ENCODE results near the gene JMJD4. TPM values are rescaled to one million over a fixed set of nuclear protein-coding genes. Genes with fewer than 3 reads are reported as not detected.

JMJD4 gene
- total and polyA plus RNA-seq, 9 of the 15 experiments (the other 6 are each of a cell fraction or from before 2014, with no cell fraction given), result 1.4 to 42.6 (median 29.2) TPM

DNA sequence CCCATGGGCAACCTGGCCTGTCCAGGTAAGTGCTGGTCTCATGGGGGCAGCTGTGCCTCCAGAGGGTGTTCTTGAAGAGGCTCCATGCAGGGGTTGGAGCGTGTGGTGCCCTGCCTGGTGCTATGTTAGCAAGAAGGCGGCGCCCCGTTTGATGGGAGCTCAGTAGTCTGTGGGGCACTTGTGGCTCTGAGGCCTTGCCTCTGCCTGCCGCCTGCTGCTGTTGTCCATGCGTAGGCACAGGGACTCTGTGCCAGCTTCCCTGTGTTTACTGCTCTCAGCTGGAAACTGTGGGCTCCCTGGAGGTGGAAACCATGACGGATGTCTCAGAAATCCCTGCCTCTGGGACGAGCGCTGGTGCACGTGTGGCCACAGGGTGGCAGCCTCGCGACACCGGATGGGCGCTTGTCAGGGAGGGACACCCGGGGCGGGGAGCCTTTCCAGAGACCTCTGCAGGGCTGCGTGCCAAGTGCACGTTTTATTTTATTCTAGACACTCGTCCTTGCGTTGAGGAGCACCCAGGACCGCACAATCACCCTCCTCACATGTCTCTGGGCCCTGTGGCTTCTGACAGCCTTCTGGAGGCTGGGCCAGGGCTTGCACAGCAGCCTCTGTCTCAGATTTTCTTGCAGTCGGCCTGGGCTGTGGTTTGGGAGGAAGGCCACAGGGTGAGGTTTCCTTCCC is 27.3 kb upstream of the JMJD4 start (continued):
- TF ChIP-seq, protein P1, sequence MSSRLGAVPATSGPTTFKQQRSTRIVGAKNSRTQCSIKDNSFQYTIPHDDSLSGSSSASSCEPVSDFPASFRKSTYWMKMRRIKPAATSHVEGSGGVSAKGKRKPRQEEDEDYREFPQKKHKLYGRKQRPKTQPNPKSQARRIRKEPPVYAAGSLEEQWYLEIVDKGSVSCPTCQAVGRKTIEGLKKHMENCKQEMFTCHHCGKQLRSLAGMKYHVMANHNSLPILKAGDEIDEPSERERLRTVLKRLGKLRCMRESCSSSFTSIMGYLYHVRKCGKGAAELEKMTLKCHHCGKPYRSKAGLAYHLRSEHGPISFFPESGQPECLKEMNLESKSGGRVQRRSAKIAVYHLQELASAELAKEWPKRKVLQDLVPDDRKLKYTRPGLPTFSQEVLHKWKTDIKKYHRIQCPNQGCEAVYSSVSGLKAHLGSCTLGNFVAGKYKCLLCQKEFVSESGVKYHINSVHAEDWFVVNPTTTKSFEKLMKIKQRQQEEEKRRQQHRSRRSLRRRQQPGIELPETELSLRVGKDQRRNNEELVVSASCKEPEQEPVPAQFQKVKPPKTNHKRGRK (tag; IDR thresholded peaks at IDR 0.05), result no peak
- no peak for TF ChIP-seq CBX1 (IDR thresholded peaks at IDR 0.05; ENCODE audit: low read depth)
- TF ChIP-seq SRF (CRISPR knock-in tag; IDR thresholded peaks at IDR 0.05), result no peak
- TF ChIP-seq, protein P2, sequence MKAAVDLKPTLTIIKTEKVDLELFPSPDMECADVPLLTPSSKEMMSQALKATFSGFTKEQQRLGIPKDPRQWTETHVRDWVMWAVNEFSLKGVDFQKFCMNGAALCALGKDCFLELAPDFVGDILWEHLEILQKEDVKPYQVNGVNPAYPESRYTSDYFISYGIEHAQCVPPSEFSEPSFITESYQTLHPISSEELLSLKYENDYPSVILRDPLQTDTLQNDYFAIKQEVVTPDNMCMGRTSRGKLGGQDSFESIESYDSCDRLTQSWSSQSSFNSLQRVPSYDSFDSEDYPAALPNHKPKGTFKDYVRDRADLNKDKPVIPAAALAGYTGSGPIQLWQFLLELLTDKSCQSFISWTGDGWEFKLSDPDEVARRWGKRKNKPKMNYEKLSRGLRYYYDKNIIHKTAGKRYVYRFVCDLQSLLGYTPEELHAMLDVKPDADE (conservative IDR thresholded peaks at IDR 0.05; ENCODE audit: control insufficient read depth, low read depth, low read length), result 0 out of 2 replicates have a peak, but pooled peaks have one; percentile 41
- TF ChIP-seq EGR1 (conservative IDR thresholded peaks at IDR 0.05), result no peak
- TF ChIP-seq FIP1L1 (IDR thresholded peaks at IDR 0.05; ENCODE audit: low read depth, low read length, poor library complexity, severe bottlenecking), result no peak
- TF ChIP-seq NFYB (IDR thresholded peaks at IDR 0.05; ENCODE audit: extremely low read depth, insufficient read length), result no peak
- TF ChIP-seq ETV1 (tag; conservative IDR thresholded peaks at IDR 0.05; ENCODE audit: low read depth), result peak; percentile 70
- no peak for TF ChIP-seq PRPF4 (IDR thresholded peaks at IDR 0.05; ENCODE audit: insufficient read depth, low read depth, low read length, poor library complexity, severe bottlenecking)
- TF ChIP-seq SRSF9 (IDR thresholded peaks at IDR 0.05; ENCODE audit: borderline replicate concordance, low read depth, low read length), result no peak
- TF ChIP-seq ZNF197 (CRISPR knock-in tag; IDR thresholded peaks at IDR 0.05; ENCODE audit: low read depth), result no peak
- TF ChIP-seq, protein P3, sequence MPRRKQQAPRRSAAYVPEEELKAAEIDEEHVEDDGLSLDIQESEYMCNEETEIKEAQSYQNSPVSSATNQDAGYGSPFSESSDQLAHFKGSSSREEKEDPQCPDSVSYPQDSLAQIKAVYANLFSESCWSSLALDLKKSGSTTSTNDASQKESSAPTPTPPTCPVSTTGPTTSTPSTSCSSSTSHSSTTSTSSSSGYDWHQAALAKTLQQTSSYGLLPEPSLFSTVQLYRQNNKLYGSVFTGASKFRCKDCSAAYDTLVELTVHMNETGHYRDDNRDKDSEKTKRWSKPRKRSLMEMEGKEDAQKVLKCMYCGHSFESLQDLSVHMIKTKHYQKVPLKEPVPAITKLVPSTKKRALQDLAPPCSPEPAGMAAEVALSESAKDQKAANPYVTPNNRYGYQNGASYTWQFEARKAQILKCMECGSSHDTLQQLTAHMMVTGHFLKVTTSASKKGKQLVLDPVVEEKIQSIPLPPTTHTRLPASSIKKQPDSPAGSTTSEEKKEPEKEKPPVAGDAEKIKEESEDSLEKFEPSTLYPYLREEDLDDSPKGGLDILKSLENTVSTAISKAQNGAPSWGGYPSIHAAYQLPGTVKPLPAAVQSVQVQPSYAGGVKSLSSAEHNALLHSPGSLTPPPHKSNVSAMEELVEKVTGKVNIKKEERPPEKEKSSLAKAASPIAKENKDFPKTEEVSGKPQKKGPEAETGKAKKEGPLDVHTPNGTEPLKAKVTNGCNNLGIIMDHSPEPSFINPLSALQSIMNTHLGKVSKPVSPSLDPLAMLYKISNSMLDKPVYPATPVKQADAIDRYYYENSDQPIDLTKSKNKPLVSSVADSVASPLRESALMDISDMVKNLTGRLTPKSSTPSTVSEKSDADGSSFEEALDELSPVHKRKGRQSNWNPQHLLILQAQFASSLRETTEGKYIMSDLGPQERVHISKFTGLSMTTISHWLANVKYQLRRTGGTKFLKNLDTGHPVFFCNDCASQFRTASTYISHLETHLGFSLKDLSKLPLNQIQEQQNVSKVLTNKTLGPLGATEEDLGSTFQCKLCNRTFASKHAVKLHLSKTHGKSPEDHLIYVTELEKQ (CRISPR knock-in tag; IDR thresholded peaks at IDR 0.05), result no peak
- no peak for TF ChIP-seq SNIP1 (IDR thresholded peaks at IDR 0.05; ENCODE audit: low read depth)
- no peak for TF ChIP-seq TOE1 (IDR thresholded peaks at IDR 0.05; ENCODE audit: borderline replicate concordance)
- TF ChIP-seq TOE1 (CRISPR knock-in tag; IDR thresholded peaks at IDR 0.05; ENCODE audit: borderline replicate concordance, low read depth), result no peak
- TF ChIP-seq, protein P4, sequence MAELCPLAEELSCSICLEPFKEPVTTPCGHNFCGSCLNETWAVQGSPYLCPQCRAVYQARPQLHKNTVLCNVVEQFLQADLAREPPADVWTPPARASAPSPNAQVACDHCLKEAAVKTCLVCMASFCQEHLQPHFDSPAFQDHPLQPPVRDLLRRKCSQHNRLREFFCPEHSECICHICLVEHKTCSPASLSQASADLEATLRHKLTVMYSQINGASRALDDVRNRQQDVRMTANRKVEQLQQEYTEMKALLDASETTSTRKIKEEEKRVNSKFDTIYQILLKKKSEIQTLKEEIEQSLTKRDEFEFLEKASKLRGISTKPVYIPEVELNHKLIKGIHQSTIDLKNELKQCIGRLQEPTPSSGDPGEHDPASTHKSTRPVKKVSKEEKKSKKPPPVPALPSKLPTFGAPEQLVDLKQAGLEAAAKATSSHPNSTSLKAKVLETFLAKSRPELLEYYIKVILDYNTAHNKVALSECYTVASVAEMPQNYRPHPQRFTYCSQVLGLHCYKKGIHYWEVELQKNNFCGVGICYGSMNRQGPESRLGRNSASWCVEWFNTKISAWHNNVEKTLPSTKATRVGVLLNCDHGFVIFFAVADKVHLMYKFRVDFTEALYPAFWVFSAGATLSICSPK (IDR thresholded peaks at IDR 0.05; ENCODE audit: borderline replicate concordance), result no peak
- TF ChIP-seq YY1 (IDR thresholded peaks at IDR 0.05; ENCODE audit: borderline replicate concordance in 1 of 3, control insufficient read depth in 1 of 3, extremely low read depth in 1 of 3, insufficient read depth in 3 of 3, insufficient read length in 1 of 3, insufficient replicate concordance in 2 of 3, low read depth in 1 of 3, low read length in 2 of 3), result peak in 2 of 3 experiments; percentile 40 to 46
- no peak for TF ChIP-seq FOSL1 (tag; conservative IDR thresholded peaks at IDR 0.05)
